GM12878 (cell line): Measurements from ENCODE around the gene FHOD3. TPM values are rescaled to one million over a fixed set of nuclear protein-coding genes. Genes with fewer than 3 reads are reported as not detected.

Source experiments
- ATAC-seq: fragments of 200-7000 bp; cut with Tn5 transposase; 3 replicates; pipeline ENCODE4 v1.9.1; 2020; ENCODE audit warnings: mild to moderate bottlenecking, moderate library complexity
- BruUV-seq: library from RNA; stranded (reverse); fragments of 400-500 nt; replicated peaks from 2 replicates; lab custom pipeline; 2021; lab: Mats Ljungman, UMichigan
- CTCF ChIA-PET: fragments of 300-600 bp; sonication (Branson Sonifier 250); formaldehyde crosslinking; extraction: SDS; loops from one replicate; lab custom pipeline; 2021; ENCODE audit warnings: inconsistent platforms; lab: Yijun Ruan, JAX
- POLR2A ChIA-PET: fragments of 350-600 bp; formaldehyde crosslinking; extraction: SDS; loops from one replicate; lab custom pipeline; 2021; ENCODE audit warnings: inconsistent platforms; lab: Charles Lee
- RAD21 ChIA-PET: fragments of 300-600 bp; sonication (Branson Sonifier 250); formaldehyde crosslinking; loops from one replicate; lab custom pipeline; 2023; ENCODE audit warnings: antibody characterized with exemption; ENCODE audit not compliant: unreplicated experiment; lab: Charles Lee
- SMC1A ChIA-PET: fragments of 300-600 bp; sonication (Branson Sonifier 250); formaldehyde crosslinking; loops from one replicate; lab custom pipeline; 2023; ENCODE audit not compliant: unreplicated experiment, uncharacterized antibody; lab: Charles Lee
- DNase-seq: peaks from one replicate; pipeline ENCODE4 v3.0.0-alpha.2; 2011; ENCODE audit warnings: low read depth, low spot score
- FAIRE-seq: peaks from 3 replicates; lab custom pipeline; 2011; peaks lifted over from hg19 to GRCh38; lab: Jason Lieb, UNC
- H2AFZ ChIP-seq: 2 replicates; pipeline ENCODE4 v1.6.0; 2011; ENCODE audit warnings: low read depth, low read length, control low read depth; ENCODE audit not compliant: control insufficient read depth
- H3K27ac ChIP-seq: 2 replicates; pipeline ENCODE4 v1.5.1; 2011; ENCODE audit warnings: control low read depth; ENCODE audit not compliant: control insufficient read depth, insufficient read depth
- H3K27me3 ChIP-seq, 2 experiments: replicated peaks in 1 of 2; 2 replicates each; pipeline versions ENCODE4 v1.6.0 to v1.6.1; 2011; ENCODE audit warnings: low read length in 1 of 2; ENCODE audit not compliant: control insufficient read depth in 2 of 2, insufficient read depth in 2 of 2
- H3K36me3 ChIP-seq, 2 experiments: 2 replicates each; pipeline ENCODE4 v1.5.1; 2011; ENCODE audit warnings: low read length in 1 of 2; ENCODE audit not compliant: control insufficient read depth in 2 of 2, insufficient read depth in 2 of 2
- H3K4me1 ChIP-seq: 2 replicates; pipeline ENCODE4 v1.6.1; 2011; ENCODE audit warnings: mild to moderate bottlenecking, low read length, moderate library complexity, mixed read lengths; ENCODE audit not compliant: control insufficient read depth, insufficient read depth
- H3K4me2 ChIP-seq: 2 replicates; pipeline ENCODE4 v1.6.0; 2011; ENCODE audit warnings: control low read depth; ENCODE audit not compliant: control insufficient read depth, insufficient read depth
- H3K4me3 ChIP-seq: fragments of 200-600 bp; sonication (generic); 2 replicates; pipeline ENCODE4 v1.5.1; 2016
- H3K79me2 ChIP-seq: 2 replicates; pipeline ENCODE4 v1.6.0; 2011; ENCODE audit warnings: low read length; ENCODE audit not compliant: control insufficient read depth, insufficient read depth
- H3K9ac ChIP-seq: 2 replicates; pipeline ENCODE4 v1.8.0; 2011; ENCODE audit warnings: low read length, control low read depth, mixed read lengths; ENCODE audit not compliant: control insufficient read depth, insufficient read depth
- H3K9me3 ChIP-seq: replicated peaks from 3 replicates; pipeline ENCODE4 v1.5.1; 2011; ENCODE audit warnings: mild to moderate bottlenecking, low read length; ENCODE audit not compliant: control insufficient read depth, insufficient read depth
- H4K20me1 ChIP-seq: 2 replicates; pipeline ENCODE4 v1.6.0; 2011; ENCODE audit not compliant: control insufficient read depth, insufficient read depth
- EP300 ChIP-seq, 2 experiments: fragments of 150-350 bp in 1 of 2; IDR thresholded peaks; 2 replicates each; pipeline ENCODE4 v1.6.1; 2011 to 2012; ENCODE audit warnings: low read depth in 2 of 2, low read length in 2 of 2, borderline replicate concordance in 1 of 2, improper control_type of control experiment in 1 of 2, inconsistent platforms in 1 of 2; ENCODE audit not compliant: control insufficient read depth in 1 of 2
- HSF1 ChIP-seq: fragments of 150-350 bp; IDR thresholded peaks from 2 replicates; pipeline ENCODE4 v1.6.1; 2014; ENCODE audit warnings: mild to moderate bottlenecking, low read depth, low read length
- SIX5 ChIP-seq: IDR thresholded peaks from 2 replicates; pipeline ENCODE4 v1.6.1; 2011; ENCODE audit warnings: mild to moderate bottlenecking, low read depth, low read length, moderate library complexity; ENCODE audit not compliant: severe bottlenecking
- SKIL ChIP-seq: fragments of 450-650 bp; IDR thresholded peaks from 2 replicates; pipeline ENCODE4 v1.6.1; 2017; ENCODE audit warnings: mild to moderate bottlenecking, low read depth, inconsistent platforms; ENCODE audit not compliant: poor library complexity, severe bottlenecking
- SMC3 ChIP-seq: IDR thresholded peaks from 2 replicates; pipeline ENCODE4 v1.6.1; 2011; ENCODE audit warnings: low read length, improper control_type of control experiment, borderline replicate concordance
- SRF ChIP-seq, 2 experiments: IDR thresholded peaks; 2 replicates each; pipeline ENCODE4 v1.6.1; 2011; ENCODE audit warnings: low read depth in 2 of 2, low read length in 2 of 2, mild to moderate bottlenecking in 1 of 2, moderate library complexity in 1 of 2
- WGBS: methylation state at CpG from one replicate; pipeline ENCODE4 v1.1.6; 2016; ENCODE audit warnings: low lambda C conversion rate; ENCODE audit not compliant: insufficient replicate concordance, insufficient coverage; ENCODE audit errors: missing lambda C conversion rate; 5-methylcytosine and 5-hydroxymethylcytosine counted together
- in situ Hi-C: fragments of 300-500 bp; cut with MboI; formaldehyde crosslinking; loops from 9 replicates; pipeline ENCODE4 v1.14.3; 2018; ENCODE audit warnings: mixed read lengths
- intact Hi-C: fragments of 100-400 bp; cut with micrococcal nuclease; formaldehyde crosslinking; loops from one replicate; pipeline ENCODE4 v1.14.2; 2022; ENCODE audit not compliant: unreplicated experiment
- polyA plus RNA-seq, 11 experiments: library from polyadenylated mRNA; depleted of rRNA in 4 of 11; unstranded in 6 of 11; stranded (reverse) in 5 of 11; fragments of >200 nt; fragmentation: Nextera tagmentation in 4 of 11; fragmentation: Illumina TruSeq in 1 of 11; extraction: Ambion mirVana in 4 of 11; extraction: Trizol in 1 of 11; gene quantifications; 1 replicate in 1 of 11; 2 replicates in 10 of 11; pipeline versions ENCODE4 v1.2.1 to v1.2.3, GENCODE V29; 2011 to 2016; ENCODE audit warnings: inconsistent platforms in 2 of 11, missing spikeins in 2 of 11, low read depth in 1 of 11
- total RNA-seq, 4 experiments: library from RNA; depleted of rRNA in 3 of 4; stranded (reverse); fragments of >200 nt in 3 of 4; fragmentation: Illumina TruSeq in 1 of 4; extraction: Trizol in 1 of 4; gene quantifications; 2 replicates each; pipeline versions ENCODE4 v1.2.1 to v1.2.3, GENCODE V29; 2013 to 2021

Gene FHOD3
- total and polyA plus RNA-seq, 10 of the 15 experiments (the other 5 are each of a cell fraction or from before 2014, with no cell fraction given), result 0.77 to 26.7 (median 10.4) TPM

- TF ChIP-seq SMC3 (no peak), SIX5 (no peak), HSF1 (no peak), SKIL (no peak), SRF (IDR thresholded peaks at IDR 0.05; ENCODE audit: low read depth in 2 of 2, low read length in 2 of 2) (peak in 1 of 2 experiments; percentile 22; a peak in 1 of 4 replicates), EP300 (IDR thresholded peaks at IDR 0.05; ENCODE audit: borderline replicate concordance in 1 of 2, control insufficient read depth in 1 of 2, low read depth in 2 of 2, low read length in 2 of 2) (no peak)
- TF ChIP-seq, all 136 proteins: peak for 1
- Histone ChIP-seq H3K27me3 (no peaks in the 10 kb centered on the region), H3K27ac (no peak overlapping the region), H3K4me3 (no peak overlapping the region), H3K36me3 (no peaks in the 10 kb centered on the region), H3K79me2 (no peaks in the 10 kb centered on the region), H3K9ac (no peak overlapping the region), H2AFZ (no peak overlapping the region), H3K9me3 (no peaks in the 10 kb centered on the region), H4K20me1 (no peaks in the 10 kb centered on the region), H3K4me1 (no peaks in the 10 kb centered on the region), H3K4me2 (no peak overlapping the region)
- no peak; the same call in 2 of the 3 replicates for ATAC-seq
- intact Hi-C loops (no loop called here), in situ Hi-C loops (no loop called here)
- 43% methylated on average over 12 of the region's 12 CpGs for WGBS
- BruUV-seq, result no TSS peak
- no peak for DNase-seq
- FAIRE-seq, result no peak
- RAD21 ChIA-PET, result no interaction called here
- POLR2A ChIA-PET, result no interaction called here
- CTCF ChIA-PET, result no interaction called here
- SMC1A ChIA-PET, result interaction anchor here (1.7 kb wide), 1 partner anchor 30 kb away, joined by 3 read pairs; no protein-coding TSS in a partner anchor
Measured at GRCh38 chr18:36717422-36718110, 420.1 kb downstream of the FHOD3 start.
